GM18517 (cell line): ENCODE data around the gene ATP2B3.

Source experiments
- ATAC-seq: cut with Tn5 transposase; IDR thresholded peaks from one replicate; pipeline ENCODE4 v1.9.1; 2021; ENCODE audit warnings: mild to moderate bottlenecking, moderate library complexity; ENCODE audit not compliant: unreplicated experiment

Gene ATP2B3

DNA sequence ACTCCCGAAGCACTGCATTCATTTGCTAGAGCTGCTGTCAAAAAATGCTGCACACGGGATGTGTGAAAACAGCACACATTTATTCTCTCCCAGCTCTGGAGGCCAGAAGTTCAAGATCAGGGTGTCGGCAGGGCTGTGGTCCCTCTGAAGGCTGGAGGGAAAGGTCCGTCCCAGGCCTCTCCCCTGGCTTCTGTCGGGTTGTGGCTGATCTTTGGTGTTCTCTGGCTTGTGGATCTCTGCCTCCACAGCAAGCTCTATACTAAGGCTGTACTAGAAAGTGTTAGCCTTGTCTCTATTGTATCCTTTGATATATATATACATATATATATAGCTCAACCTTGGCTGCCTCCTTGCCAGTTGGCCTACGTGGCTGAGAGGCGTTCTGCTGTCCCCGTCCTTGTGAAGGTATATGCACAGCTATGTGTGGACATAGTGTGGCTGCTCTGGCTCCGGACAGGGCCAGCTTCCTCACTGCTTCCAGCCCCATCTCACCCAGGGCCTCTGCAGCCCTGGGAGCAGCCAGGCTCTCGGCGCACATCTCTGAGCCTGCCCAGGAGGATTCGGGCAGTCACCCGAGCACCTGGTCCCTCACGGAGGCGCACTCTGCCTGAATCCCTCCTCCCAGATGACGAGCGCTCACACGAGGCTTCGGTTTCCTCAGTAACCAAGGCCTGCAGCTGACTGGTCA, 114.6 kb downstream of the ATP2B3 start:
- no peak for ATAC-seq
